AG08396 (cell line): ENCODE results near the gene ADORA2A.

Experiments used
- DNase-seq: peaks from one replicate; pipeline ENCODE4 v3.0.0; 2012; ENCODE audit warnings: low spot score, mixed read lengths

Gene ADORA2A

GRCh38 chr22:24453853-24454252 lies 26.5 kb downstream of the ADORA2A start:
- DNase-seq, result no peak

- DNase-seq, result no peak
Measured at GRCh38 chr22:24455039-24455438, 27.6 kb downstream of the ADORA2A start.

- DNase-seq, result no peak
Measured at GRCh38 chr22:24455751-24456426, 28.5 kb downstream of the ADORA2A start.

GRCh38 chr22:24457894-24458420 lies 30.6 kb downstream of the ADORA2A start:
- no peak for DNase-seq

- DNase-seq, result no peak
Measured at GRCh38 chr22:24459911-24460310, 32.5 kb downstream of the ADORA2A start.

GRCh38 chr22:24460418-24461089 lies 33.2 kb downstream of the ADORA2A start:
- no peak for DNase-seq

GRCh38 chr22:24463071-24463760 lies 35.8 kb downstream of the ADORA2A start:
- no peak for DNase-seq

- no peak for DNase-seq
Measured at GRCh38 chr22:24465566-24465965, 38.2 kb downstream of the ADORA2A start.

GRCh38 chr22:24465975-24466374 lies 38.6 kb downstream of the ADORA2A start:
- no peak for DNase-seq

- DNase-seq, result peak; percentile 58
Measured at GRCh38 chr22:24466716-24467328, 39.4 kb downstream of the ADORA2A start.

GRCh38 chr22:24467340-24467739 lies 39.9 kb downstream of the ADORA2A start:
- DNase-seq, result no peak

GRCh38 chr22:24471570-24471969 lies 44.2 kb downstream of the ADORA2A start:
- no peak for DNase-seq

- no peak for DNase-seq
Measured at GRCh38 chr22:24473284-24473683, 45.9 kb downstream of the ADORA2A start.

- DNase-seq, result peak; percentile 77
Measured at GRCh38 chr22:24474221-24474620, 46.8 kb downstream of the ADORA2A start.

- DNase-seq, result no peak
Measured at GRCh38 chr22:24474649-24475255, 47.4 kb downstream of the ADORA2A start.

GRCh38 chr22:24481641-24482040 lies 54.2 kb downstream of the ADORA2A start:
- no peak for DNase-seq

GRCh38 chr22:24482575-24482974 lies 55.2 kb downstream of the ADORA2A start:
- peak; percentile 48 for DNase-seq

- DNase-seq, result no peak
Measured at GRCh38 chr22:24482998-24483397, 55.6 kb downstream of the ADORA2A start.

GRCh38 chr22:24483976-24484545 lies 56.7 kb downstream of the ADORA2A start:
- no peak for DNase-seq

- DNase-seq, result no peak
Measured at GRCh38 chr22:24485170-24485569, 57.8 kb downstream of the ADORA2A start.

GRCh38 chr22:24485608-24486007 lies 58.2 kb downstream of the ADORA2A start:
- no peak for DNase-seq

GRCh38 chr22:24486501-24486921 lies 59.1 kb downstream of the ADORA2A start:
- DNase-seq, result peak; percentile 73
